Right lobe of liver (tissue), 6 donors: ENCODE data around the gene TCOF1. TPM values are rescaled to one million over a fixed set of nuclear protein-coding genes. Genes with fewer than 3 reads are reported as not detected.

Experiments used
- ATAC-seq, 4 donors: fragments of 200-7000 bp; cut with Tn5 transposase; one replicate each; pipeline ENCODE4 v1.9.1; 2020; ENCODE audit warnings: mild to moderate bottlenecking in 4 of 4, moderate library complexity in 4 of 4
- DNase-seq, 3 donors: peaks; one replicate each; pipeline ENCODE4 v3.0.0-alpha.2; 2020
- H3K27ac ChIP-seq, 3 donors: fragments of 200-600 bp; one replicate each; pipeline ENCODE4 v1.8.0; 2022
- H3K27me3 ChIP-seq, 2 donors: fragments of 200-600 bp; one replicate each; pipeline ENCODE4 v1.8.0; 2022
- H3K36me3 ChIP-seq, 4 donors: fragments of 200-600 bp; sonication (generic) in 1 of 4; one replicate each; pipeline versions ENCODE4 v1.5.1 to v1.8.0; 2017 to 2022; ENCODE audit warnings: control low read depth in 1 of 4
- H3K4me1 ChIP-seq, 4 donors: fragments of 200-600 bp; sonication (generic) in 1 of 4; one replicate each; pipeline versions ENCODE4 v1.5.1 to v1.8.0; 2017 to 2022; ENCODE audit warnings: control low read depth in 1 of 4
- H3K4me3 ChIP-seq, 3 donors: fragments of 200-600 bp; one replicate each; pipeline ENCODE4 v1.8.0; 2022
- H3K9me3 ChIP-seq, 4 donors: fragments of 200-600 bp; sonication (generic) in 1 of 4; one replicate each; pipeline versions ENCODE4 v1.5.1 to v1.8.0; 2017 to 2022; ENCODE audit warnings: control low read depth in 1 of 4
- CTCF ChIP-seq, 4 donors: fragments of 200-600 bp in 3 of 4; fragments of 450-650 bp in 1 of 4; IDR thresholded peaks; one replicate each; pipeline versions ENCODE4 v1.5.1 to v1.8.0; 2016 to 2022; ENCODE audit warnings: antibody characterized with exemption in 4 of 4, mild to moderate bottlenecking in 2 of 4
- POLR2A ChIP-seq: fragments of 450-650 bp; IDR thresholded peaks from one replicate; pipeline ENCODE4 v1.6.1; 2017; ENCODE audit warnings: antibody characterized with exemption, mild to moderate bottlenecking
- WGBS: methylation state at CpG from one replicate; pipeline ENCODE4 v1.1.6; 2018; ENCODE audit warnings: low coverage, low lambda C conversion rate; ENCODE audit not compliant: insufficient coverage; ENCODE audit errors: missing lambda C conversion rate; 5-methylcytosine and 5-hydroxymethylcytosine counted together
- intact Hi-C, 2 donors: fragments of 100-400 bp; cut with DNase I; formaldehyde crosslinking; loops; one replicate each; pipeline versions ENCODE4 v1.11.2 to v1.14.1; 2022
- total RNA-seq, 6 experiments: library from RNA; depleted of rRNA in 2 of 6; stranded (reverse); fragments of >200 nt in 2 of 6; fragmentation: NEBNext Ultra II Directional in 3 of 6; extraction: Animal tissue kit (Norgen Biotek cat#: 25700) in 3 of 6; gene quantifications; one replicate each; pipeline versions ENCODE4 v1.1.0 to v1.2.4, GENCODE V29; 2016 to 2023
- donor health status: DM: no; HTN: yes; CAD: no.
- donor health status: DM: no; HTN: no; CAD: no.
- donor health status: DM: no; HTN: no; CAD: no.
- donor health status: DM: no; HTN: yes; CAD: no.
- donor health status: DM: no; HTN: yes; CAD: no.

Gene TCOF1
- total RNA-seq, 6 experiments from 2014 or later: 6.7 to 12.0 (median 8.9) TPM

GRCh38 chr5:150343994-150344631 lies 13.4 kb upstream of the TCOF1 start:
- H3K4me1 ChIP-seq: no peaks in the 10 kb centered on the region
- ATAC-seq (no peak), DNase-seq (no peak)
- no peak overlapping the region for H3K27ac ChIP-seq
- H3K4me3 ChIP-seq: no peak overlapping the region
- TF ChIP-seq CTCF (IDR thresholded peaks at IDR 0.05) (no peak), POLR2A (no peak)
- WGBS: 80% methylated on average over 5 of the region's 7 CpGs
- intact Hi-C loops: loop anchor here in 1 of 2 donors (10.0 kb wide), 1 partner anchor 179 kb away; the partner anchor contains the start of gene CDX1
- H3K9me3 ChIP-seq: no peaks in the 10 kb centered on the region
- H3K27me3 ChIP-seq: no peaks in the 10 kb centered on the region
- no peaks in the 10 kb centered on the region for H3K36me3 ChIP-seq

GRCh38 chr5:150345716-150346115 lies 11.8 kb upstream of the TCOF1 start:
- H3K27me3 ChIP-seq: no peaks in the 10 kb centered on the region
- H3K27ac ChIP-seq: no peak overlapping the region
- intact Hi-C loops: loop anchor here in 1 of 2 donors (10.0 kb wide), 1 partner anchor 181 kb away; the partner anchor contains the start of gene CDX1
- DNase-seq: no peak
- H3K9me3 ChIP-seq: no peaks in the 10 kb centered on the region
- no peak overlapping the region for H3K4me3 ChIP-seq
- no peaks in the 10 kb centered on the region for H3K36me3 ChIP-seq
- ATAC-seq: no peak
- peaks cover 0 to 4% (median 2%) of the 10 kb centered on the region in 4 donors for H3K4me1 ChIP-seq
- 84% methylated on average over 5 of the region's 5 CpGs for WGBS
- TF ChIP-seq CTCF (IDR thresholded peaks at IDR 0.05) (no peak), POLR2A (no peak)

GRCh38 chr5:150346592-150346991 lies 10.9 kb upstream of the TCOF1 start:
- DNase-seq: no peak
- WGBS: 88% methylated on average over 5 of the region's 6 CpGs
- ATAC-seq: no peak

GRCh38 chr5:150347003-150347402 lies 10.5 kb upstream of the TCOF1 start:
- Histone ChIP-seq H3K4me1 (peaks cover 0 to 12% (median 5%) of the 10 kb centered on the region in 4 donors), H3K27me3 (no peaks in the 10 kb centered on the region), H3K9me3 (no peaks in the 10 kb centered on the region), H3K4me3 (no peak overlapping the region), H3K36me3 (no peaks in the 10 kb centered on the region), H3K27ac (no peak overlapping the region)
- ATAC-seq (no peak), DNase-seq (no peak)
- TF ChIP-seq POLR2A: no peak
- TF ChIP-seq CTCF (IDR thresholded peaks at IDR 0.05): no peak
- intact Hi-C loops: loop anchor here in 1 of 2 donors (10.0 kb wide), 1 partner anchor 182 kb away; the partner anchor contains the start of gene CDX1
- 71% methylated on average over 1 of the region's 2 CpGs for WGBS

More at GRCh38 chr5:150346592-150346991, 10.9 kb upstream of the TCOF1 start:
- intact Hi-C loops: loop anchor here in 1 of 2 donors (10.0 kb wide), 1 partner anchor 182 kb away; the partner anchor contains the start of gene CDX1
- H3K4me1 ChIP-seq: peaks cover 0 to 12% (median 5%) of the 10 kb centered on the region in 4 donors
- H3K36me3 ChIP-seq: no peaks in the 10 kb centered on the region
- H3K27ac ChIP-seq: no peak overlapping the region
- no peaks in the 10 kb centered on the region for H3K27me3 ChIP-seq
- no peak overlapping the region for H3K4me3 ChIP-seq
- no peaks in the 10 kb centered on the region for H3K9me3 ChIP-seq
- TF ChIP-seq POLR2A: no peak
- TF ChIP-seq CTCF (IDR thresholded peaks at IDR 0.05): no peak
